K562 (cell line): ENCODE data around the gene SRCIN1.

ENCODE experiments used
- CAMTA2 ChIP-seq: fragments of 250-450 bp; sonication (Bioruptor Pico); conservative IDR thresholded peaks from 2 replicates; pipeline ENCODE4 v1.5.1; 2022
- CREB5 ChIP-seq: fragments of 250-450 bp; sonication (Bioruptor Pico); IDR thresholded peaks from 2 replicates; pipeline ENCODE4 v1.5.0; 2020; ENCODE audit warnings: mild to moderate bottlenecking
- CTCF ChIP-seq, 3 experiments: IDR thresholded peaks in 2 of 3; conservative IDR thresholded peaks in 1 of 3; 2 replicates each; pipeline ENCODE4 v1.5.1; 2011 to 2012; ENCODE audit warnings: low read length in 3 of 3, mild to moderate bottlenecking in 3 of 3, control low read depth in 2 of 3, improper control_type of control experiment in 1 of 3, inconsistent platforms in 1 of 3, low read depth in 1 of 3, mixed read lengths in 1 of 3, moderate library complexity in 1 of 3; ENCODE audit not compliant: insufficient read depth in 2 of 3
- ERF ChIP-seq: fragments of 450-650 bp; formaldehyde crosslinking; IDR thresholded peaks from 2 replicates; pipeline ENCODE4 v1.4.0; 2020; ENCODE audit warnings: mild to moderate bottlenecking, mixed read lengths
- HMG20B ChIP-seq: fragments of 250-450 bp; sonication (Bioruptor Pico); IDR thresholded peaks from 2 replicates; pipeline ENCODE4 v1.5.0; 2021; ENCODE audit warnings: mild to moderate bottlenecking
- POLR2A ChIP-seq: fragments of 450-650 bp; conservative IDR thresholded peaks from 2 replicates; pipeline ENCODE4 v1.6.1; 2016
- RFX5 ChIP-seq: IDR thresholded peaks from 2 replicates; pipeline ENCODE4 v1.6.1; 2011; ENCODE audit warnings: low read depth, mild to moderate bottlenecking, improper control_type of control experiment, low read length
- SETDB1 ChIP-seq: IDR thresholded peaks from one replicate; pipeline ENCODE4 v1.6.1; 2012; ENCODE audit warnings: low read length, control low read depth, inconsistent platforms
- ZNF696 ChIP-seq: fragments of 250-450 bp; sonication (Bioruptor Pico); conservative IDR thresholded peaks from 2 replicates; pipeline ENCODE4 v1.4.0; 2020; ENCODE audit warnings: mild to moderate bottlenecking, moderate library complexity
- TF ChIP-seq, protein P1 (sequence below): fragments of 250-450 bp; sonication (Bioruptor Pico); IDR thresholded peaks from 2 replicates; pipeline ENCODE4 v1.4.0; 2020; ENCODE audit warnings: mild to moderate bottlenecking, moderate library complexity

DNA sequence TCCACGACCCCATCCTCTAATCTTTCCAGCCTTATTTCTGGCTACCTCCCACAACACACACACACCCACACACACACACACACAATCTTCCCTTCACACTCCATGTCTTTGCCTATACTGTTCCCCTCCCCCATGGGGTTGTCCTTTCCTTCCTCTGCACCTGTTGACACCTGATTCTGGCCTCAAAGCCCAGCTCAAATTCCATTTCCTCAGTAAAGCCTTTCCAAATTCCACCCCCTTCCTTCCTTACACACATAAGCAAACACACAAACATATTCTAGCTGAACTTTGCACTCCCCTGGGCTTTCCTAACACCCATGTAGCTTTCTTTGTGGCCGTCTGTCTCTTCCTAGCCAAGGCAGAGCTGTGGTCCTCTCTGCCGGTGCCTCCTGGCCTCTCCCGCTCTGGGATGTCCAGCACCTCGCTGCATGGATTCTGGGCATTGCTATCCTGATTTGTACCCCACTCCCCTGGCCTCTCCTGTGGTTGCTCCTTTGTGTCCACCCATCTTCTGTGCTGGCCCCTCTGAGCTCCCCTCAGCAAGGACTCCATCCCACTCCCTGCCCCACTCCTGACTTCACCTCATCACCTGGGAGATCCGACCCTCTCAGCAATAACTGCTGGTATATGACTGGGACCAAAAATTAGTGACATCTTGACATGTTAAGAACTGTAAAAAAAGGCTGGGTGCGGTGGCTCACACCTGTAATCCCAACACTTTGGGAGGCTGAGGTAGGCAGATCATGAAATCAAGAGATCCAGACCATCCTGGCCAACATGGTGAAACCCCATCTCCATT is 8.4 kb upstream of the SRCIN1 start:
- TF ChIP-seq RFX5 (no peak), ZNF696 (CRISPR knock-in tag) (no peak), CAMTA2 (CRISPR knock-in tag) (no peak), POLR2A (no peak), CTCF (IDR thresholded peaks at IDR 0.05 in 2 of 3, conservative IDR thresholded peaks at IDR 0.05 in 1 of 3; ENCODE audit: insufficient read depth in 2 of 3, low read depth in 1 of 3, low read length in 3 of 3) (no peak), CREB5 (CRISPR knock-in tag) (no peak), SETDB1 (no peak), HMG20B (CRISPR knock-in tag) (no peak), ERF (CRISPR knock-in tag) (no peak)
- TF ChIP-seq, protein P1, sequence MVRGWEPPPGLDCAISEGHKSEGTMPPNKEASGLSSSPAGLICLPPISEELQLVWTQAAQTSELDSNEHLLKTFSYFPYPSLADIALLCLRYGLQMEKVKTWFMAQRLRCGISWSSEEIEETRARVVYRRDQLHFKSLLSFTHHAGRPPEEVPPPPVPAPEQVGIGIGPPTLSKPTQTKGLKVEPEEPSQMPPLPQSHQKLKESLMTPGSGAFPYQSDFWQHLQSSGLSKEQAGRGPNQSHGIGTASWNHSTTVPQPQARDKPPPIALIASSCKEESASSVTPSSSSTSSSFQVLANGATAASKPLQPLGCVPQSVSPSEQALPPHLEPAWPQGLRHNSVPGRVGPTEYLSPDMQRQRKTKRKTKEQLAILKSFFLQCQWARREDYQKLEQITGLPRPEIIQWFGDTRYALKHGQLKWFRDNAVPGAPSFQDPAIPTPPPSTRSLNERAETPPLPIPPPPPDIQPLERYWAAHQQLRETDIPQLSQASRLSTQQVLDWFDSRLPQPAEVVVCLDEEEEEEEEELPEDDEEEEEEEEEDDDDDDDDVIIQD (CRISPR knock-in tag), result no peak
